B cell (primary cell): ENCODE data around the gene ZNF784.

Experiments used
- EZH2 ChIP-seq: IDR thresholded peaks from 2 replicates; pipeline ENCODE4 v1.6.1; 2012; ENCODE audit warnings: borderline replicate concordance, low read depth, mild to moderate bottlenecking, moderate library complexity, low read length; ENCODE audit not compliant: insufficient read depth, poor library complexity, severe bottlenecking
- TF ChIP-seq, protein P1 (sequence below): fragments of 200-600 bp; IDR thresholded peaks from one replicate; pipeline ENCODE4 v1.8.0; 2022; ENCODE audit warnings: antibody characterized with exemption, mild to moderate bottlenecking

DNA sequence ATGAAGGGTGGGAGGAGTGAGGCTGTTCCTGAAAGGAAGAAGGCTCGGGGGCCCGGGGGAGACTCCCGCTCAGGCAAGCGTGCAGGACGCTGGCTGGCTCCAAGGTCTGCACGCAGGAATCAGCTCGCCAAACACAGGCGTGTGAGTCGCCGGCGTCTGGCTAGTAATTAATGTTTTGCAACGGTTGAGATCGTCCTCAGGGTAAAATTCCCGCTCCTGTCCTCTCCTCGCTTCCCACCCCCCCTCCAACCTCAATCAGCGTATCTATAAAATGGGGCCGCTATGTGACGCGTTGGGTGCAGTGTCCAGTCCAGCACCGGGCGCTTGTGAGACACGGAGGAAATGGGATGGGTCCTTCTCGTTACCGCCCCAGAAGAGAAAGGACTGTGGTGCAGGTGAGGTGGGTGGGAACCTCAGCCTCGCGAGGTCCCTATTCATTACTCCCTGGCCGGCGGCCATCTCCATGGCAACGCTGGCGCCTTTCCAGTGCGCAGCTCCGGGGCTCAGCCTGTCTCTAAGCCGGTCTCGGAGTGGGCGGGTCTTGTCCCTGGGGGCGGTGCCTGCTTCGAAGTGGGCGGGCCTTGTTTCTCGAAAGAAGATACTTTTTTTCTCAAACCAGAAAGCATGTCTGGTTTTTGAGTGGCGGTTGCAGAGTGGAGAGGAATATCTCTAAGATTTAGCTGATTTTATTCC is 37.2 kb downstream of the ZNF784 start:
- TF ChIP-seq, protein P1, sequence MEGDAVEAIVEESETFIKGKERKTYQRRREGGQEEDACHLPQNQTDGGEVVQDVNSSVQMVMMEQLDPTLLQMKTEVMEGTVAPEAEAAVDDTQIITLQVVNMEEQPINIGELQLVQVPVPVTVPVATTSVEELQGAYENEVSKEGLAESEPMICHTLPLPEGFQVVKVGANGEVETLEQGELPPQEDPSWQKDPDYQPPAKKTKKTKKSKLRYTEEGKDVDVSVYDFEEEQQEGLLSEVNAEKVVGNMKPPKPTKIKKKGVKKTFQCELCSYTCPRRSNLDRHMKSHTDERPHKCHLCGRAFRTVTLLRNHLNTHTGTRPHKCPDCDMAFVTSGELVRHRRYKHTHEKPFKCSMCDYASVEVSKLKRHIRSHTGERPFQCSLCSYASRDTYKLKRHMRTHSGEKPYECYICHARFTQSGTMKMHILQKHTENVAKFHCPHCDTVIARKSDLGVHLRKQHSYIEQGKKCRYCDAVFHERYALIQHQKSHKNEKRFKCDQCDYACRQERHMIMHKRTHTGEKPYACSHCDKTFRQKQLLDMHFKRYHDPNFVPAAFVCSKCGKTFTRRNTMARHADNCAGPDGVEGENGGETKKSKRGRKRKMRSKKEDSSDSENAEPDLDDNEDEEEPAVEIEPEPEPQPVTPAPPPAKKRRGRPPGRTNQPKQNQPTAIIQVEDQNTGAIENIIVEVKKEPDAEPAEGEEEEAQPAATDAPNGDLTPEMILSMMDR: no peak
- no peak for TF ChIP-seq EZH2
